Prostate gland (tissue), 2 donors: ENCODE results near the gene SPC24. TPM values are rescaled to one million over a fixed set of nuclear protein-coding genes. Genes with fewer than 3 reads are reported as not detected.
A peak's percentile ranks its signal among the peaks of the same experiment; 100 is the strongest.

Source experiments
- DNase-seq: peaks from one replicate; pipeline ENCODE4 v3.0.0-alpha.2; 2019; ENCODE audit warnings: low spot score
- H3K27ac ChIP-seq, 2 donors: fragments of 200-600 bp; sonication (generic); 2 replicates each; pipeline ENCODE4 v1.5.1; 2017 to 2019
- H3K27me3 ChIP-seq: fragments of 200-600 bp; sonication (generic); replicated peaks from 2 replicates; pipeline ENCODE4 v1.5.1; 2019; ENCODE audit not compliant: insufficient read depth
- H3K36me3 ChIP-seq, 2 donors: fragments of 200-600 bp; sonication (generic); 1 replicate in 1 of 2; 2 replicates in 1 of 2; pipeline versions ENCODE4 v1.5.1 to v1.8.1; 2017 to 2019
- H3K4me1 ChIP-seq: fragments of 200-600 bp; sonication (generic); replicated peaks from 2 replicates; pipeline ENCODE4 v1.5.1; 2019
- H3K4me3 ChIP-seq, 2 donors: fragments of 200-600 bp; sonication (generic); 2 replicates each; pipeline ENCODE4 v1.5.1; 2017 to 2019
- H3K9me3 ChIP-seq: fragments of 200-600 bp; sonication (generic); 2 replicates; pipeline ENCODE4 v1.5.1; 2017
- POLR2A ChIP-seq: fragments of 450-650 bp; IDR thresholded peaks from one replicate; pipeline ENCODE4 v1.6.1; 2016; ENCODE audit warnings: antibody characterized with exemption, mild to moderate bottlenecking
- POLR2AphosphoS5 ChIP-seq: sonication (generic); formaldehyde crosslinking; IDR thresholded peaks from one replicate; pipeline ENCODE4 v1.6.1; 2017; ENCODE audit warnings: antibody characterized with exemption
- WGBS: methylation state at CpG from one replicate; pipeline ENCODE4 v1.1.5; 2018; 5-methylcytosine and 5-hydroxymethylcytosine counted together
- intact Hi-C: fragments of 100-400 bp; cut with DNase I; formaldehyde crosslinking; loops from one replicate; pipeline ENCODE4 v1.14.2; 2022
- total RNA-seq, 2 donors: library from RNA; depleted of rRNA; stranded (reverse); fragments of >200 nt; gene quantifications; one replicate each; pipeline ENCODE4 v1.1.0, GENCODE V29; 2016
- TF ChIP-seq, protein P1 (sequence below), 4 experiments: fragments of 200-600 bp in 2 of 4; fragments of 450-650 bp in 2 of 4; sonication (generic) in 2 of 4; IDR thresholded peaks; 1 replicate in 3 of 4; 2 replicates in 1 of 4; pipeline ENCODE4 v1.5.1; 2016 to 2019; ENCODE audit warnings: antibody characterized with exemption in 4 of 4, mild to moderate bottlenecking in 2 of 4, moderate library complexity in 2 of 4

The SPC24 gene
- total RNA-seq, 2 donors from 2014 or later, result 0.73 to 5.0 TPM

DNA sequence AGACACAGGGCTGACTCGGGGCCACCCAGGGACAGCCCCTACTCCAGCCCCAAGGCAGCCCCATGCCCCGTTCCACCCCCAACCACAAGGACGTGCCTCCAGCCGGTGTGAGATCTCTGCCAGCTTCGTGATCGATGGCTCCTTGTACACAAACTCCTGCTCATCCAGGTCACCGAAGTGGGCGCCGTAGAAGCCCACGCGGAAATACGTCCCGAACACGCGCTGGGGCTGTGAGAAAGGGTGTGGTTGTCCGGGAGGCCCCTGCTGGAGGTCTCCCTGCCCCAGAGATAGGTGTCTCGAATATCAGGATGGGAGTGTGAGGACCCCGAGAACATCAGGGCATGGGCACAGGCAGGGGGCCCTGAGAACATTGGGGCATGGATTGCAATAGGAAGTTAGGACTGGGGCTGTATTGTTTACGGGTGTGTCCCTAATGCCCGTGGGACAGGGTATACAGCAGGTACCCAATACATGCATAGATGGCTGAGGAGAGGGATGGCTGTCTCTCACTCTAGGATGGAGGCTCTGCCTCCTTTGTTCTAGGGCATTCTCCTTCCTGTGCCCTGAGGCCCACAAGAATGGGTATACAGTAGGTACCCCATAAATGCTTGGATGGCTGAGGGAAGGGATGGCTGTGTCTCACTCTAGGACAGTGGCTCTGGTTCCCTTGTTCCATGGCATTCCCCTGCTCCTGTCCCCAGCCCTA lies 47.1 kb upstream of the SPC24 start:
- Histone ChIP-seq H3K4me3 (no peak overlapping the region), H3K4me1 (no peaks in the 10 kb centered on the region), H3K27me3 (no peaks in the 10 kb centered on the region), H3K27ac (peak overlapping the region; percentile 74 to 85), H3K9me3 (no peaks in the 10 kb centered on the region), H3K36me3 (no peaks in the 10 kb centered on the region)
- intact Hi-C loops, result loop anchor here (5.0 kb wide), 1 partner anchor 265 kb away; no protein-coding TSS in a partner anchor
- WGBS, result 68% methylated on average over 20 of the region's 20 CpGs
- TF ChIP-seq, protein P1, sequence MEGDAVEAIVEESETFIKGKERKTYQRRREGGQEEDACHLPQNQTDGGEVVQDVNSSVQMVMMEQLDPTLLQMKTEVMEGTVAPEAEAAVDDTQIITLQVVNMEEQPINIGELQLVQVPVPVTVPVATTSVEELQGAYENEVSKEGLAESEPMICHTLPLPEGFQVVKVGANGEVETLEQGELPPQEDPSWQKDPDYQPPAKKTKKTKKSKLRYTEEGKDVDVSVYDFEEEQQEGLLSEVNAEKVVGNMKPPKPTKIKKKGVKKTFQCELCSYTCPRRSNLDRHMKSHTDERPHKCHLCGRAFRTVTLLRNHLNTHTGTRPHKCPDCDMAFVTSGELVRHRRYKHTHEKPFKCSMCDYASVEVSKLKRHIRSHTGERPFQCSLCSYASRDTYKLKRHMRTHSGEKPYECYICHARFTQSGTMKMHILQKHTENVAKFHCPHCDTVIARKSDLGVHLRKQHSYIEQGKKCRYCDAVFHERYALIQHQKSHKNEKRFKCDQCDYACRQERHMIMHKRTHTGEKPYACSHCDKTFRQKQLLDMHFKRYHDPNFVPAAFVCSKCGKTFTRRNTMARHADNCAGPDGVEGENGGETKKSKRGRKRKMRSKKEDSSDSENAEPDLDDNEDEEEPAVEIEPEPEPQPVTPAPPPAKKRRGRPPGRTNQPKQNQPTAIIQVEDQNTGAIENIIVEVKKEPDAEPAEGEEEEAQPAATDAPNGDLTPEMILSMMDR (IDR thresholded peaks at IDR 0.05), result no peak
- TF ChIP-seq POLR2AphosphoS5, result no peak
- TF ChIP-seq POLR2A, result no peak
- no peak for DNase-seq

DNA sequence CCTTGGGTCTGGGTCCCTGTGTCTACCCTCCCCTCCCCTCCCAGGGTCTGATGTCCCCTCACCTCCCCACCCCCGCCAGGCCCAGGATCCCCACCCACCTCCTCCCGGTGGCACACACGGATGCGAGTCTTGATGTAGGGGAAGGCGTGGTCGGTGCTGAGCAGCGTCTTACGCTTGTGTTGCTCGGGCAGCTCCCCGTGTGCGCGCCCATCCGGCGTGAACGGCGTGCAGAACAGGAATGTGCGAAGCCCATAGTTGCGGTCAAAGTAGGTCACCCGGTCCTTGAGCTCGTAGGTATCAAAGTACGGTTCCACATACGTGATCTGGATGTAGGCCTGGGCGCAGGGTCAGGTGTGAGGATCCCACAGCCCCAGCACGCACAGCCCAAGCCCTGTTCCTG lies 46.2 kb upstream of the SPC24 start:
- Histone ChIP-seq H3K36me3 (no peaks in the 10 kb centered on the region), H3K27ac (peak overlapping the region in 1 of 2 donors; percentile 85), H3K9me3 (no peaks in the 10 kb centered on the region), H3K4me3 (no peak overlapping the region), H3K4me1 (no peaks in the 10 kb centered on the region), H3K27me3 (no peaks in the 10 kb centered on the region)
- TF ChIP-seq, protein P1 (IDR thresholded peaks at IDR 0.05), result no peak
- TF ChIP-seq POLR2A (no peak), POLR2AphosphoS5 (no peak)
- intact Hi-C loops, result loop anchor here (5.0 kb wide), 1 partner anchor 264 kb away; no protein-coding TSS in a partner anchor
- WGBS, result 88% methylated on average over 24 of the region's 24 CpGs
- DNase-seq, result no peak

- H3K27ac ChIP-seq, result no peak overlapping the region
- no peak overlapping the region for H3K4me3 ChIP-seq
- intact Hi-C loops, result loop anchor here (5.0 kb wide), 1 partner anchor 264 kb away; no protein-coding TSS in a partner anchor
- DNase-seq, result no peak
- WGBS, result 78% methylated on average over 9 of the region's 9 CpGs
- H3K9me3 ChIP-seq, result no peaks in the 10 kb centered on the region
- H3K4me1 ChIP-seq, result no peaks in the 10 kb centered on the region
- H3K36me3 ChIP-seq, result no peaks in the 10 kb centered on the region
- H3K27me3 ChIP-seq, result no peaks in the 10 kb centered on the region
- TF ChIP-seq, protein P1 (IDR thresholded peaks at IDR 0.05), result no peak
- TF ChIP-seq POLR2A, result no peak
- TF ChIP-seq POLR2AphosphoS5, result no peak
Measured at GRCh38 chr19:11200931-11201330, 45.3 kb upstream of the SPC24 start.

DNA sequence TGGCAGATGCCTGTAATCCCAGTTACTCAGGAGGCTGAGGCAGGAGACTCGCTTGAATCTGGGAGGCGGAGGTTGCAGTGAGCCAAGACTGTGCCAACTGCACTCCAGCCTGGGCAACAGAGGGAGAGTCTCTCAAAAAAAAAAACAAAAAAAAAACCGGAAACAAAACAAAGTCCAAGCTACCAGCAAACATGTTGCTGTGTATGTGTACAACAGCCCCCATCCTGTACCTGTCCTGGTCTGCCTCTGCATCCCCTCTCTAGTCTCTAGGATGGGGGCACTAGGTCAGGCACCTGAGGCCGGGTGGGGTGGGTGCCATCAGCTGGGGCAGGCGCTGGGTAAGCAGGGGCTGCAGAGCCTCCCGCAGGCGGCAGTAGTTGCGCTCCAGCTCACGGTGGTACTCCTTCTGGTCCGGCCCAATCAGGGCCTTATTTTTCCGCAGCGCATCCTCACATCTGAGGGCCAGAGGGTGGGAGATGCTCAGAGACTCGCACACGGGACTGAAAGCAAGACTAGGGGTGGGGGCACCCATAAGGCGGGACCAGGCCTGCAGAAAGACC lies 44.5 kb upstream of the SPC24 start:
- intact Hi-C loops, result loop anchor here (5.0 kb wide), 1 partner anchor 263 kb away; no protein-coding TSS in a partner anchor
- TF ChIP-seq POLR2AphosphoS5 (no peak), POLR2A (no peak)
- TF ChIP-seq, protein P1 (IDR thresholded peaks at IDR 0.05), result no peak
- Histone ChIP-seq H3K27me3 (no peaks in the 10 kb centered on the region), H3K9me3 (no peaks in the 10 kb centered on the region), H3K27ac (peak overlapping the region in 1 of 2 donors; percentile 43), H3K36me3 (no peaks in the 10 kb centered on the region), H3K4me3 (no peak overlapping the region), H3K4me1 (no peaks in the 10 kb centered on the region)
- no peak for DNase-seq
- WGBS, result 87% methylated on average over 15 of the region's 15 CpGs
